HG03196 (cell line): Measurements from ENCODE around the gene CHST14.

Source experiments
- ATAC-seq: cut with Tn5 transposase; IDR thresholded peaks from one replicate; pipeline ENCODE4 v1.9.1; 2021; ENCODE audit not compliant: unreplicated experiment

The CHST14 gene

GRCh38 chr15:40487816-40488682, 17.3 kb downstream of the CHST14 start:
- ATAC-seq = no peak

GRCh38 chr15:40489274-40490175, 18.7 kb downstream of the CHST14 start:
- ATAC-seq = no peak

- ATAC-seq = no peak
Measured at GRCh38 chr15:40493089-40493840, 22.5 kb downstream of the CHST14 start.

GRCh38 chr15:40495516-40495915, 24.7 kb downstream of the CHST14 start:
- ATAC-seq = no peak

- no peak for ATAC-seq
Measured at GRCh38 chr15:40498418-40498817, 27.6 kb downstream of the CHST14 start.

GRCh38 chr15:40498891-40499290, 28.1 kb downstream of the CHST14 start:
- no peak for ATAC-seq

- no peak for ATAC-seq
Measured at GRCh38 chr15:40499931-40500330, 29.1 kb downstream of the CHST14 start.

- no peak for ATAC-seq
Measured at GRCh38 chr15:40500568-40501330, 30.0 kb downstream of the CHST14 start.

GRCh38 chr15:40501487-40501886, 30.7 kb downstream of the CHST14 start:
- no peak for ATAC-seq

GRCh38 chr15:40506964-40507571, 36.3 kb downstream of the CHST14 start:
- no peak for ATAC-seq

- ATAC-seq = no peak
Measured at GRCh38 chr15:40508216-40508615, 37.4 kb downstream of the CHST14 start.

GRCh38 chr15:40510201-40510600, 39.4 kb downstream of the CHST14 start:
- ATAC-seq = no peak

GRCh38 chr15:40511093-40511471, 40.3 kb downstream of the CHST14 start:
- no peak for ATAC-seq

- ATAC-seq = no peak
Measured at GRCh38 chr15:40511472-40512133, 40.8 kb downstream of the CHST14 start.

GRCh38 chr15:40512440-40512839, 41.7 kb downstream of the CHST14 start:
- no peak for ATAC-seq

- ATAC-seq = no peak
Measured at GRCh38 chr15:40513609-40514008, 42.8 kb downstream of the CHST14 start.

- no peak for ATAC-seq
Measured at GRCh38 chr15:40516322-40516721, 45.5 kb downstream of the CHST14 start.
